HepG2 (cell line): Measurements from ENCODE around the gene BRPF1. TPM values are rescaled to one million over a fixed set of nuclear protein-coding genes. Genes with fewer than 3 reads are reported as not detected.

Experiments used
- MAF1 ChIP-seq: sonication (generic); formaldehyde crosslinking; IDR thresholded peaks from 2 replicates; pipeline ENCODE4 v1.5.0; 2020; ENCODE audit warnings: missing genetic modification reagents, borderline replicate concordance
- MED1 ChIP-seq: sonication (generic); formaldehyde crosslinking; IDR thresholded peaks from 2 replicates; pipeline ENCODE4 v1.4.0; 2020; ENCODE audit warnings: missing genetic modification reagents
- MLXIP ChIP-seq: sonication (generic); formaldehyde crosslinking; IDR thresholded peaks from 2 replicates; pipeline ENCODE4 v1.9.0; 2021; ENCODE audit warnings: missing genetic modification reagents, borderline replicate concordance
- SSRP1 ChIP-seq: IDR thresholded peaks from 2 replicates; pipeline ENCODE4 v1.6.1; 2016; ENCODE audit warnings: control low read depth
- ZFP1 ChIP-seq: IDR thresholded peaks from 2 replicates; pipeline ENCODE4 v1.6.1; 2016
- ZNF10 ChIP-seq: sonication (generic); formaldehyde crosslinking; IDR thresholded peaks from 2 replicates; pipeline ENCODE4 v1.4.0; 2020; ENCODE audit warnings: mild to moderate bottlenecking, low read depth, missing genetic modification reagents, borderline replicate concordance
- ZNF207 ChIP-seq: fragments of 450-650 bp; IDR thresholded peaks from 2 replicates; pipeline ENCODE4 v1.6.1; 2016; ENCODE audit warnings: antibody characterized with exemption, borderline replicate concordance
- ZNF772 ChIP-seq: sonication (generic); formaldehyde crosslinking; IDR thresholded peaks from 2 replicates; pipeline ENCODE4 v1.5.0; 2020; ENCODE audit warnings: mild to moderate bottlenecking, missing genetic modification reagents
- polyA plus RNA-seq, 8 experiments: library from polyadenylated mRNA; depleted of rRNA in 3 of 8; stranded (reverse) in 7 of 8; unstranded in 1 of 8; fragments of >200 nt; fragmentation: Illumina TruSeq in 4 of 8; extraction: Trizol in 4 of 8; gene quantifications; 2 replicates each; pipeline versions ENCODE4 v1.2.1 to v1.2.3, GENCODE V29; 2011 to 2016; ENCODE audit warnings: low read depth in 4 of 8, missing spikeins in 1 of 8, mixed read lengths in 1 of 8; ENCODE audit not compliant: insufficient read depth in 1 of 8
- total RNA-seq, 5 experiments: library from RNA; depleted of rRNA; stranded (reverse); fragments of >200 nt; fragmentation: Illumina TruSeq; extraction: Trizol; gene quantifications; 2 replicates each; pipeline ENCODE4 v1.2.3, GENCODE V29; 2016; ENCODE audit warnings: low read depth in 1 of 5
- TF ChIP-seq, protein P1 (sequence below): sonication (generic); formaldehyde crosslinking; IDR thresholded peaks from 2 replicates; pipeline ENCODE4 v1.4.0; 2020; ENCODE audit warnings: mild to moderate bottlenecking, low read depth, missing genetic modification reagents
- TF ChIP-seq, protein P2 (sequence below): sonication (generic); formaldehyde crosslinking; IDR thresholded peaks from 2 replicates; pipeline ENCODE4 v1.5.0; 2020; ENCODE audit warnings: mild to moderate bottlenecking, missing genetic modification reagents, borderline replicate concordance

BRPF1 gene
- total and polyA plus RNA-seq, 2 of the 13 experiments (the other 11 are each of a cell fraction or from before 2014, with no cell fraction given) = 7.3 to 10.0 TPM

- TF ChIP-seq SSRP1 (CRISPR knock-in tag) = no peak
- peak; percentile 44; the same call in 1 of the 2 replicates for TF ChIP-seq MED1
- no peak for TF ChIP-seq ZNF207
- TF ChIP-seq, protein P1, sequence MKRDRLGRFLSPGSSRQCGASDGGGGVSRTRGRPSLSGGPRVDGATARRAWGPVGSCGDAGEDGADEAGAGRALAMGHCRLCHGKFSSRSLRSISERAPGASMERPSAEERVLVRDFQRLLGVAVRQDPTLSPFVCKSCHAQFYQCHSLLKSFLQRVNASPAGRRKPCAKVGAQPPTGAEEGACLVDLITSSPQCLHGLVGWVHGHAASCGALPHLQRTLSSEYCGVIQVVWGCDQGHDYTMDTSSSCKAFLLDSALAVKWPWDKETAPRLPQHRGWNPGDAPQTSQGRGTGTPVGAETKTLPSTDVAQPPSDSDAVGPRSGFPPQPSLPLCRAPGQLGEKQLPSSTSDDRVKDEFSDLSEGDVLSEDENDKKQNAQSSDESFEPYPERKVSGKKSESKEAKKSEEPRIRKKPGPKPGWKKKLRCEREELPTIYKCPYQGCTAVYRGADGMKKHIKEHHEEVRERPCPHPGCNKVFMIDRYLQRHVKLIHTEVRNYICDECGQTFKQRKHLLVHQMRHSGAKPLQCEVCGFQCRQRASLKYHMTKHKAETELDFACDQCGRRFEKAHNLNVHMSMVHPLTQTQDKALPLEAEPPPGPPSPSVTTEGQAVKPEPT (CRISPR knock-in tag) = no peak
- TF ChIP-seq MAF1 = 0 out of 2 replicates have a peak, but pooled peaks have one; percentile 15
- TF ChIP-seq, protein P2, sequence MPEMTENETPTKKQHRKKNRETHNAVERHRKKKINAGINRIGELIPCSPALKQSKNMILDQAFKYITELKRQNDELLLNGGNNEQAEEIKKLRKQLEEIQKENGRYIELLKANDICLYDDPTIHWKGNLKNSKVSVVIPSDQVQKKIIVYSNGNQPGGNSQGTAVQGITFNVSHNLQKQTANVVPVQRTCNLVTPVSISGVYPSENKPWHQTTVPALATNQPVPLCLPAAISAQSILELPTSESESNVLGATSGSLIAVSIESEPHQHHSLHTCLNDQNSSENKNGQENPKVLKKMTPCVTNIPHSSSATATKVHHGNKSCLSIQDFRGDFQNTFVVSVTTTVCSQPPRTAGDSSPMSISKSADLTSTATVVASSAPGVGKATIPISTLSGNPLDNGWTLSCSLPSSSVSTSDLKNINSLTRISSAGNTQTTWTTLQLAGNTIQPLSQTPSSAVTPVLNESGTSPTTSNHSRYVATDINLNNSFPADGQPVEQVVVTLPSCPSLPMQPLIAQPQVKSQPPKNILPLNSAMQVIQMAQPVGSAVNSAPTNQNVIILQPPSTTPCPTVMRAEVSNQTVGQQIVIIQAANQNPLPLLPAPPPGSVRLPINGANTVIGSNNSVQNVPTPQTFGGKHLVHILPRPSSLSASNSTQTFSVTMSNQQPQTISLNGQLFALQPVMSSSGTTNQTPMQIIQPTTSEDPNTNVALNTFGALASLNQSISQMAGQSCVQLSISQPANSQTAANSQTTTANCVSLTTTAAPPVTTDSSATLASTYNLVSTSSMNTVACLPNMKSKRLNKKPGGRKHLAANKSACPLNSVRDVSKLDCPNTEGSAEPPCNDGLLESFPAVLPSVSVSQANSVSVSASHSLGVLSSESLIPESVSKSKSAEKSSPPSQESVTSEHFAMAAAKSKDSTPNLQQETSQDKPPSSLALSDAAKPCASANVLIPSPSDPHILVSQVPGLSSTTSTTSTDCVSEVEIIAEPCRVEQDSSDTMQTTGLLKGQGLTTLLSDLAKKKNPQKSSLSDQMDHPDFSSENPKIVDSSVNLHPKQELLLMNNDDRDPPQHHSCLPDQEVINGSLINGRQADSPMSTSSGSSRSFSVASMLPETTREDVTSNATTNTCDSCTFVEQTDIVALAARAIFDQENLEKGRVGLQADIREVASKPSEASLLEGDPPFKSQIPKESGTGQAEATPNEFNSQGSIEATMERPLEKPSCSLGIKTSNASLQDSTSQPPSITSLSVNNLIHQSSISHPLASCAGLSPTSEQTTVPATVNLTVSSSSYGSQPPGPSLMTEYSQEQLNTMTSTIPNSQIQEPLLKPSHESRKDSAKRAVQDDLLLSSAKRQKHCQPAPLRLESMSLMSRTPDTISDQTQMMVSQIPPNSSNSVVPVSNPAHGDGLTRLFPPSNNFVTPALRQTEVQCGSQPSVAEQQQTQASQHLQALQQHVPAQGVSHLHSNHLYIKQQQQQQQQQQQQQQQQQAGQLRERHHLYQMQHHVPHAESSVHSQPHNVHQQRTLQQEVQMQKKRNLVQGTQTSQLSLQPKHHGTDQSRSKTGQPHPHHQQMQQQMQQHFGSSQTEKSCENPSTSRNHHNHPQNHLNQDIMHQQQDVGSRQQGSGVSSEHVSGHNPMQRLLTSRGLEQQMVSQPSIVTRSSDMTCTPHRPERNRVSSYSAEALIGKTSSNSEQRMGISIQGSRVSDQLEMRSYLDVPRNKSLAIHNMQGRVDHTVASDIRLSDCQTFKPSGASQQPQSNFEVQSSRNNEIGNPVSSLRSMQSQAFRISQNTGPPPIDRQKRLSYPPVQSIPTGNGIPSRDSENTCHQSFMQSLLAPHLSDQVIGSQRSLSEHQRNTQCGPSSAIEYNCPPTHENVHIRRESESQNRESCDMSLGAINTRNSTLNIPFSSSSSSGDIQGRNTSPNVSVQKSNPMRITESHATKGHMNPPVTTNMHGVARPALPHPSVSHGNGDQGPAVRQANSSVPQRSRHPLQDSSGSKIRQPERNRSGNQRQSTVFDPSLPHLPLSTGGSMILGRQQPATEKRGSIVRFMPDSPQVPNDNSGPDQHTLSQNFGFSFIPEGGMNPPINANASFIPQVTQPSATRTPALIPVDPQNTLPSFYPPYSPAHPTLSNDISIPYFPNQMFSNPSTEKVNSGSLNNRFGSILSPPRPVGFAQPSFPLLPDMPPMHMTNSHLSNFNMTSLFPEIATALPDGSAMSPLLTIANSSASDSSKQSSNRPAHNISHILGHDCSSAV (CRISPR knock-in tag) = no peak
- no peak for TF ChIP-seq ZNF10
- no peak for TF ChIP-seq MLXIP (CRISPR knock-in tag)
- no peak for TF ChIP-seq ZNF772 (CRISPR knock-in tag)
- TF ChIP-seq ZFP1 (CRISPR knock-in tag) = no peak
Observed at GRCh38 chr3:9769426-9770275, 38.1 kb downstream of the BRPF1 start, which contains the start of gene CAMK1 (continued).
